Measurements from ENCODE around the gene DOCK4. TPM values are rescaled to one million over a fixed set of nuclear protein-coding genes. Genes with fewer than 3 reads are reported as not detected.

DOCK4 gene
- total and polyA plus RNA-seq, 10 of the 15 experiments (the other 5 are each of a cell fraction or from before 2014, with no cell fraction given): 0.03 to 0.73 (median 0.38) TPM

GRCh38 chr7:111933609-111934008, 272.6 kb downstream of the DOCK4 start:
- FAIRE-seq (no peak), ATAC-seq (no peak), DNase-seq (ENCODE audit: low read depth, low spot score) (no peak)
- Histone ChIP-seq H3K9me3 (replicated peaks; ENCODE audit: control insufficient read depth, insufficient read depth, low read length) (no peaks in the 10 kb centered on the region), H4K20me1 (ENCODE audit: control insufficient read depth, insufficient read depth) (no peaks in the 10 kb centered on the region), H3K4me2 (ENCODE audit: control insufficient read depth, insufficient read depth) (no peak overlapping the region), H3K4me3 (no peak overlapping the region), H3K4me1 (ENCODE audit: control insufficient read depth, insufficient read depth, low read length) (no peaks in the 10 kb centered on the region), H2AFZ (ENCODE audit: control insufficient read depth, low read depth, low read length) (no peak overlapping the region), H3K27ac (ENCODE audit: control insufficient read depth, insufficient read depth) (no peak overlapping the region), H3K27me3 (replicated peaks in 1 of 2; ENCODE audit: control insufficient read depth in 2 of 2, insufficient read depth in 2 of 2, low read length in 1 of 2) (no peaks in the 10 kb centered on the region), H3K9ac (ENCODE audit: control insufficient read depth, insufficient read depth, low read length) (no peak overlapping the region), H3K36me3 (ENCODE audit: control insufficient read depth in 2 of 2, insufficient read depth in 2 of 2, low read length in 1 of 2) (no peaks in the 10 kb centered on the region), H3K79me2 (ENCODE audit: control insufficient read depth, insufficient read depth, low read length) (no peaks in the 10 kb centered on the region)
- ChIA-PET CTCF (no interaction called here), POLR2A (no interaction called here), SMC1A (ENCODE audit: uncharacterized antibody, unreplicated experiment) (no interaction called here), RAD21 (ENCODE audit: unreplicated experiment) (no interaction called here)
- intact Hi-C loops (cut with micrococcal nuclease; ENCODE audit: unreplicated experiment) (no loop called here), in situ Hi-C loops (cut with MboI) (no loop called here)
- 68% methylated on average over 4 of the region's 4 CpGs for WGBS (ENCODE audit: insufficient coverage, insufficient replicate concordance, low lambda C conversion rate, missing lambda C conversion rate)
- no TSS peak for BruUV-seq (replicated peaks)
- TF ChIP-seq E4F1 (IDR thresholded peaks at IDR 0.05; ENCODE audit: borderline replicate concordance, partially characterized antibody) (no peak), ETV6 (conservative IDR thresholded peaks at IDR 0.05 in 1 of 2, IDR thresholded peaks at IDR 0.05 in 1 of 2; ENCODE audit: borderline replicate concordance in 1 of 2, low read depth in 1 of 2) (no peak), YY1 (IDR thresholded peaks at IDR 0.05; ENCODE audit: low read depth, low read length) (no peak), EED (IDR thresholded peaks at IDR 0.05; ENCODE audit: low read depth) (no peak), RCOR1 (conservative IDR thresholded peaks at IDR 0.05; ENCODE audit: low read depth, low read length) (no peak), POU2F2 (IDR thresholded peaks at IDR 0.05; ENCODE audit: borderline replicate concordance, low read depth, low read length) (no peak), SMAD1 (IDR thresholded peaks at IDR 0.05; ENCODE audit: low read depth, partially characterized antibody) (no peak), CBFB (IDR thresholded peaks at IDR 0.05; ENCODE audit: low read depth) (no peak), CEBPB (IDR thresholded peaks at IDR 0.05; ENCODE audit: borderline replicate concordance in 1 of 2, low read depth in 2 of 2, low read length in 2 of 2) (no peak), FOXM1 (IDR thresholded peaks at IDR 0.05; ENCODE audit: low read depth, low read length) (no peak), CBX3 (IDR thresholded peaks at IDR 0.05; ENCODE audit: borderline replicate concordance, low read depth) (no peak), DPF2 (IDR thresholded peaks at IDR 0.05) (no peak), CHD2 (IDR thresholded peaks at IDR 0.05; ENCODE audit: borderline replicate concordance, low read depth, low read length) (no peak), NR2F1 (conservative IDR thresholded peaks at IDR 0.05) (no peak), PAX5 (IDR thresholded peaks at IDR 0.05; ENCODE audit: borderline replicate concordance, low read depth, low read length) (no peak)
- TF ChIP-seq, protein P1, sequence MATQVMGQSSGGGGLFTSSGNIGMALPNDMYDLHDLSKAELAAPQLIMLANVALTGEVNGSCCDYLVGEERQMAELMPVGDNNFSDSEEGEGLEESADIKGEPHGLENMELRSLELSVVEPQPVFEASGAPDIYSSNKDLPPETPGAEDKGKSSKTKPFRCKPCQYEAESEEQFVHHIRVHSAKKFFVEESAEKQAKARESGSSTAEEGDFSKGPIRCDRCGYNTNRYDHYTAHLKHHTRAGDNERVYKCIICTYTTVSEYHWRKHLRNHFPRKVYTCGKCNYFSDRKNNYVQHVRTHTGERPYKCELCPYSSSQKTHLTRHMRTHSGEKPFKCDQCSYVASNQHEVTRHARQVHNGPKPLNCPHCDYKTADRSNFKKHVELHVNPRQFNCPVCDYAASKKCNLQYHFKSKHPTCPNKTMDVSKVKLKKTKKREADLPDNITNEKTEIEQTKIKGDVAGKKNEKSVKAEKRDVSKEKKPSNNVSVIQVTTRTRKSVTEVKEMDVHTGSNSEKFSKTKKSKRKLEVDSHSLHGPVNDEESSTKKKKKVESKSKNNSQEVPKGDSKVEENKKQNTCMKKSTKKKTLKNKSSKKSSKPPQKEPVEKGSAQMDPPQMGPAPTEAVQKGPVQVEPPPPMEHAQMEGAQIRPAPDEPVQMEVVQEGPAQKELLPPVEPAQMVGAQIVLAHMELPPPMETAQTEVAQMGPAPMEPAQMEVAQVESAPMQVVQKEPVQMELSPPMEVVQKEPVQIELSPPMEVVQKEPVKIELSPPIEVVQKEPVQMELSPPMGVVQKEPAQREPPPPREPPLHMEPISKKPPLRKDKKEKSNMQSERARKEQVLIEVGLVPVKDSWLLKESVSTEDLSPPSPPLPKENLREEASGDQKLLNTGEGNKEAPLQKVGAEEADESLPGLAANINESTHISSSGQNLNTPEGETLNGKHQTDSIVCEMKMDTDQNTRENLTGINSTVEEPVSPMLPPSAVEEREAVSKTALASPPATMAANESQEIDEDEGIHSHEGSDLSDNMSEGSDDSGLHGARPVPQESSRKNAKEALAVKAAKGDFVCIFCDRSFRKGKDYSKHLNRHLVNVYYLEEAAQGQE (IDR thresholded peaks at IDR 0.05; ENCODE audit: low read depth, low read length): no peak
- TF ChIP-seq, protein P2, sequence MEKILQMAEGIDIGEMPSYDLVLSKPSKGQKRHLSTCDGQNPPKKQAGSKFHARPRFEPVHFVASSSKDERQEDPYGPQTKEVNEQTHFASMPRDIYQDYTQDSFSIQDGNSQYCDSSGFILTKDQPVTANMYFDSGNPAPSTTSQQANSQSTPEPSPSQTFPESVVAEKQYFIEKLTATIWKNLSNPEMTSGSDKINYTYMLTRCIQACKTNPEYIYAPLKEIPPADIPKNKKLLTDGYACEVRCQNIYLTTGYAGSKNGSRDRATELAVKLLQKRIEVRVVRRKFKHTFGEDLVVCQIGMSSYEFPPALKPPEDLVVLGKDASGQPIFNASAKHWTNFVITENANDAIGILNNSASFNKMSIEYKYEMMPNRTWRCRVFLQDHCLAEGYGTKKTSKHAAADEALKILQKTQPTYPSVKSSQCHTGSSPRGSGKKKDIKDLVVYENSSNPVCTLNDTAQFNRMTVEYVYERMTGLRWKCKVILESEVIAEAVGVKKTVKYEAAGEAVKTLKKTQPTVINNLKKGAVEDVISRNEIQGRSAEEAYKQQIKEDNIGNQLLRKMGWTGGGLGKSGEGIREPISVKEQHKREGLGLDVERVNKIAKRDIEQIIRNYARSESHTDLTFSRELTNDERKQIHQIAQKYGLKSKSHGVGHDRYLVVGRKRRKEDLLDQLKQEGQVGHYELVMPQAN (conservative IDR thresholded peaks at IDR 0.05): no peak
- TF ChIP-seq, protein P3, sequence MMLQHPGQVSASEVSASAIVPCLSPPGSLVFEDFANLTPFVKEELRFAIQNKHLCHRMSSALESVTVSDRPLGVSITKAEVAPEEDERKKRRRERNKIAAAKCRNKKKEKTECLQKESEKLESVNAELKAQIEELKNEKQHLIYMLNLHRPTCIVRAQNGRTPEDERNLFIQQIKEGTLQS (IDR thresholded peaks at IDR 0.05; ENCODE audit: borderline replicate concordance, extremely low read depth, low read depth, low read length): no peak
